HFF-Myc (cell line): Measurements from ENCODE around the gene PLEKHG4B.

ENCODE experiments used
- DNase-seq: peaks from one replicate; pipeline ENCODE4 v3.0.0-alpha.2; 2011; ENCODE audit warnings: low read depth; ENCODE audit errors: extremely low read depth
- H3K4me3 ChIP-seq: replicated peaks from 2 replicates; pipeline ENCODE4 v1.5.1; 2011; ENCODE audit warnings: low read depth, mild to moderate bottlenecking, control low read depth, low read length
- TF ChIP-seq, protein P1 (sequence below): IDR thresholded peaks from 2 replicates; pipeline ENCODE4 v1.5.1; 2012; ENCODE audit warnings: mild to moderate bottlenecking, low read depth, low read length, control low read depth; ENCODE audit errors: missing control alignments

PLEKHG4B gene

GRCh38 chr5:176296-176823 lies 84.4 kb downstream of the PLEKHG4B start:
- no peak overlapping the region for H3K4me3 ChIP-seq
- TF ChIP-seq, protein P1, sequence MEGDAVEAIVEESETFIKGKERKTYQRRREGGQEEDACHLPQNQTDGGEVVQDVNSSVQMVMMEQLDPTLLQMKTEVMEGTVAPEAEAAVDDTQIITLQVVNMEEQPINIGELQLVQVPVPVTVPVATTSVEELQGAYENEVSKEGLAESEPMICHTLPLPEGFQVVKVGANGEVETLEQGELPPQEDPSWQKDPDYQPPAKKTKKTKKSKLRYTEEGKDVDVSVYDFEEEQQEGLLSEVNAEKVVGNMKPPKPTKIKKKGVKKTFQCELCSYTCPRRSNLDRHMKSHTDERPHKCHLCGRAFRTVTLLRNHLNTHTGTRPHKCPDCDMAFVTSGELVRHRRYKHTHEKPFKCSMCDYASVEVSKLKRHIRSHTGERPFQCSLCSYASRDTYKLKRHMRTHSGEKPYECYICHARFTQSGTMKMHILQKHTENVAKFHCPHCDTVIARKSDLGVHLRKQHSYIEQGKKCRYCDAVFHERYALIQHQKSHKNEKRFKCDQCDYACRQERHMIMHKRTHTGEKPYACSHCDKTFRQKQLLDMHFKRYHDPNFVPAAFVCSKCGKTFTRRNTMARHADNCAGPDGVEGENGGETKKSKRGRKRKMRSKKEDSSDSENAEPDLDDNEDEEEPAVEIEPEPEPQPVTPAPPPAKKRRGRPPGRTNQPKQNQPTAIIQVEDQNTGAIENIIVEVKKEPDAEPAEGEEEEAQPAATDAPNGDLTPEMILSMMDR = no peak
- no peak for DNase-seq

GRCh38 chr5:178110-178509 lies 86.1 kb downstream of the PLEKHG4B start:
- no peak for DNase-seq
- H3K4me3 ChIP-seq = no peak overlapping the region
- TF ChIP-seq, protein P1 = no peak

DNA sequence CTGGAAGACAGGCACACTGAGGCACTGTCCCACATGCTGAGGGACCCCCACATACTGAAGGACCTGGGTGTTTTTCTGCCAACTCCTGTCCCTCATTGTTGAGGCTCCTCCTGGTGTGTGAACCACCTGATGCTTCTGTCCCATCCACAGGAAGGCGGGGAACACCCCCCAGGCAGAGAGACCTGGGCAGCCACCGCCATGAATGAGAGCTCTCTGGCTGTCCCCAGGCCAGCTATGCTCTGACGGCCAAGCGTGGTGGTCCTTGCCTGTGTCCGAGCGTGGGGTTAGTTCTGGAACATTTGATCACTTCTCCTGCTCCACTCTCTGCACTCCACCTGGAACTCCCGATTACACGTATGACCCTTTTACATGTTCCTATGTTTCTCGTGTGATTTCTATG lies 87.4 kb downstream of the PLEKHG4B start:
- TF ChIP-seq, protein P1 = no peak
- no peak for DNase-seq
- H3K4me3 ChIP-seq = no peak overlapping the region

DNA sequence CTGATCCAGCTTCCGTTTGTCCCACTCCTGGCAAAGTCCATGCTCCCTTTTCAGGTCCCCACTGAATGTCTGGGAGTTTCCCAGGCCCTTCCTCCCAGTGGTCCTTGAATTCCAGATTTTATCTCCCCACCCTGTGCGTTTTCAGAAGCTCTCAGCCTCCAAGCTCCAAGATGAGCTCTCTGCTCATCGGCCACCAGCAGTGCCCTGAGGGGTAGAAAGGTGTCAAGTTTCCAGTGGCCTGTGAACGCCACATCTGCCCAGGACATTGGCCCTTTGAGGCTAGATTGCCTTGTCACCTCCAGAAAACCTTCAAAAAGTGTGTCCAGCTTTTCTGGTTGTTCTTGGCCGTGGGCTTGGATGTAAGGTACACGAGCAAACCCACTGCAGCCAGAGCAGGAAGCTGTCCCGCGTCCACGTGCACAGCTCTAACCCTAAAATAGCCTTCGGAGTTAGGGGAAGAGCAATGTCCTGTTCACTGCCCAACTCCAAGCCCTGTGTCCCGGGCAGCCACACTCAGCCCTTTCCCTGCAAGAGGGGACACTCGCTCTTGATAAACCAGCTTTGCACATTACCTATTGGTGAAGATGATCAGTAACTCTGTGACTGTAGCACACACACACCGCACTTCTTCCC lies 88.4 kb downstream of the PLEKHG4B start:
- no peak overlapping the region for H3K4me3 ChIP-seq
- TF ChIP-seq, protein P1 = no peak
- DNase-seq = no peak

DNA sequence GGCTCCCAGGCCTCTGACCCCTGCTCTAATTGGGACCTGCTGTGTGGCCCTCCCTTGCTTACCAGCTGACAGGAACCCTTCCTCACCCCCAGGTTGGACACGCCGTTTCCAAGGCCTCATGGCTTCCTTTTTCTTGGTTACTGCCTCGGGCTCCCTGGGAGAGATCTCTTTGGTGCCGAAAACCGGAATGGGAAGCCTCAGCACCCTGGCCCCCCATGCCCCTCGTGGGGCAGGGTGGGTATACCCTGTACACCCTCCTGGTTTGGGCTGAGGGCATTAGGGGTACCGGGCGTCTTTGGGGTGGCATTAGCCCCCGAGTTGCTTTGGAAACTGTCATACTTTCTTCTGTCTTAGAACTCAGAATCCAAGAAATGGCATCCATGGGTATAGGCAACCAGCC lies 89.2 kb downstream of the PLEKHG4B start:
- no peak overlapping the region for H3K4me3 ChIP-seq
- DNase-seq = no peak
- TF ChIP-seq, protein P1 = no peak

- H3K4me3 ChIP-seq = no peak overlapping the region
- TF ChIP-seq, protein P1 = no peak
- no peak for DNase-seq
Observed at GRCh38 chr5:181566-181965, 89.6 kb downstream of the PLEKHG4B start.

- H3K4me3 ChIP-seq = no peak overlapping the region
- TF ChIP-seq, protein P1 = no peak
- DNase-seq = no peak
Observed at GRCh38 chr5:182126-182525, 90.2 kb downstream of the PLEKHG4B start.
